GM12801 (cell line): Measurements from ENCODE around the gene COL3A1.

Source experiments
- TF ChIP-seq, protein P1 (sequence below): IDR thresholded peaks from one replicate; pipeline ENCODE4 v1.5.1; 2011; ENCODE audit warnings: control low read depth; ENCODE audit not compliant: insufficient read length; ENCODE audit errors: extremely low read depth

The COL3A1 gene

DNA sequence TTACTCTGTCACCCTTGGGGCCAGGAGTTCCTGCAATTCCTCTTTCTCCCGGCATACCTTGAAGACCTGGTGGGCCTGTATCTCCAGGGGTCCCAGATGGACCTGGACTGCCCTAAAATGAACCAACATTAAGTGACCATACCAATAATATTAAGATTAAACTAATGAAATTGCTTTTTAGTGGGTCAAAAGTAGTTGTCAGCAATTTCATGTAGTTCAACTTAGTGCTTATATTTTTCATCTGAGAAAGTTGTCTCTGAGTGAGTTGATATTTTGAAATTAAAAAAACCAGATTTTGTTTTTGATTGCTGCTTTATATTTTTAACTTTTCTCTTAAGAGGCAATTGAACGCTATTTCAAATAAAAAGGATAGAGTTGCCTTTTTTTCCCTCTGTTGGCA is 83.1 kb downstream of the COL3A1 start:
- TF ChIP-seq, protein P1, sequence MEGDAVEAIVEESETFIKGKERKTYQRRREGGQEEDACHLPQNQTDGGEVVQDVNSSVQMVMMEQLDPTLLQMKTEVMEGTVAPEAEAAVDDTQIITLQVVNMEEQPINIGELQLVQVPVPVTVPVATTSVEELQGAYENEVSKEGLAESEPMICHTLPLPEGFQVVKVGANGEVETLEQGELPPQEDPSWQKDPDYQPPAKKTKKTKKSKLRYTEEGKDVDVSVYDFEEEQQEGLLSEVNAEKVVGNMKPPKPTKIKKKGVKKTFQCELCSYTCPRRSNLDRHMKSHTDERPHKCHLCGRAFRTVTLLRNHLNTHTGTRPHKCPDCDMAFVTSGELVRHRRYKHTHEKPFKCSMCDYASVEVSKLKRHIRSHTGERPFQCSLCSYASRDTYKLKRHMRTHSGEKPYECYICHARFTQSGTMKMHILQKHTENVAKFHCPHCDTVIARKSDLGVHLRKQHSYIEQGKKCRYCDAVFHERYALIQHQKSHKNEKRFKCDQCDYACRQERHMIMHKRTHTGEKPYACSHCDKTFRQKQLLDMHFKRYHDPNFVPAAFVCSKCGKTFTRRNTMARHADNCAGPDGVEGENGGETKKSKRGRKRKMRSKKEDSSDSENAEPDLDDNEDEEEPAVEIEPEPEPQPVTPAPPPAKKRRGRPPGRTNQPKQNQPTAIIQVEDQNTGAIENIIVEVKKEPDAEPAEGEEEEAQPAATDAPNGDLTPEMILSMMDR = no peak

DNA sequence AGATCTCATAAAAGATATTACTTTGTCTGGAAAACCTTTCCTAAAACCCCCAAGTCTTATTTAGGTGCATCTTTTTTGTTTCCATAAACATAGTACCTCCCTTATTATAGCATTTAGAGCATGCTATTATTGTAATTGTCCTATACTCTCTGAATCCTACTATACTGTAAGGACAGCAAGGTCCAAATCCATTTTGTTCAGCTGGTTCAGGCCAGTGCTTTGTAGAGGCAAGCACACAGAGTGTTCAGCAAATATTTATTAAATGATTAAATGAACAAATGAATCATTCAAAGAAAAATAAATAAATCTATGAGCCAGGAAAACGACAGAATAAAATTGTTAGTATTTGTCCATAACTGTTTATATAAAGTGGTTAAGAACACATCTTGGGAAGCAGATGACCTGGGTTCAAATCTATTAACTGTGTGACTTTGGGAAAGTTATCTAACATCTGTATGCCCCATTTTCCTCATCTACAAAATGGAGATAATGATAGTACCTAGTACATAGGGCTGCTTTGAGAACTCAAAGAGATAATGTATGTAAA is 86.0 kb downstream of the COL3A1 start:
- TF ChIP-seq, protein P1 = no peak
